VCaP (cell line): ENCODE measurements around the gene CLCN1.

ENCODE experiments used
- H3K27ac ChIP-seq: fragments of 450-650 bp; 2 replicates; pipeline ENCODE4 v1.5.1; 2017
- TF ChIP-seq, protein P1 (sequence below): fragments of 450-650 bp; conservative IDR thresholded peaks from 2 replicates; pipeline ENCODE4 v1.5.1; 2017; ENCODE audit warnings: mild to moderate bottlenecking, moderate library complexity

Gene CLCN1

GRCh38 chr7:143322760-143323633, 7.1 kb downstream of the CLCN1 start:
- TF ChIP-seq, protein P1, sequence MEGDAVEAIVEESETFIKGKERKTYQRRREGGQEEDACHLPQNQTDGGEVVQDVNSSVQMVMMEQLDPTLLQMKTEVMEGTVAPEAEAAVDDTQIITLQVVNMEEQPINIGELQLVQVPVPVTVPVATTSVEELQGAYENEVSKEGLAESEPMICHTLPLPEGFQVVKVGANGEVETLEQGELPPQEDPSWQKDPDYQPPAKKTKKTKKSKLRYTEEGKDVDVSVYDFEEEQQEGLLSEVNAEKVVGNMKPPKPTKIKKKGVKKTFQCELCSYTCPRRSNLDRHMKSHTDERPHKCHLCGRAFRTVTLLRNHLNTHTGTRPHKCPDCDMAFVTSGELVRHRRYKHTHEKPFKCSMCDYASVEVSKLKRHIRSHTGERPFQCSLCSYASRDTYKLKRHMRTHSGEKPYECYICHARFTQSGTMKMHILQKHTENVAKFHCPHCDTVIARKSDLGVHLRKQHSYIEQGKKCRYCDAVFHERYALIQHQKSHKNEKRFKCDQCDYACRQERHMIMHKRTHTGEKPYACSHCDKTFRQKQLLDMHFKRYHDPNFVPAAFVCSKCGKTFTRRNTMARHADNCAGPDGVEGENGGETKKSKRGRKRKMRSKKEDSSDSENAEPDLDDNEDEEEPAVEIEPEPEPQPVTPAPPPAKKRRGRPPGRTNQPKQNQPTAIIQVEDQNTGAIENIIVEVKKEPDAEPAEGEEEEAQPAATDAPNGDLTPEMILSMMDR: no peak
- peak overlapping the region; percentile 97 for H3K27ac ChIP-seq

DNA sequence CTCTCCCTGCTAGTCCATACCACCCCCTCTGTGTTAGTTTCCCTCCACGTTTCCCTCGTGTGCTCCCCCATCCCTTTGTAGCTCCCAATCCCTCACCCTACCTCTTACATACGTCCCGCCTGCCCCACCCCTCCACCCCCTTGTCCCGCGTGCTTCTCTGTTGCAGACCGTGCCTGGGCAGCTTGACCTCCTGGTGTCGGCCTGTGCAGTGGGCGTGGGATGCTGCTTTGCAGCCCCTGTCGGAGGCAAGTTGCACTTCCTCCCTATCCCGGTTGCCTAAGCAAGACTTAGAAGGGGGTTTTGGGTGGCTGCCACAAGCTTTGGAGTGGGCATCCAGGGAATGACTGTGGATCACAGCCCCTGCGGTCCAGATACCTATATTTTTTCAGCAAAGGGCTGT, 7.7 kb downstream of the CLCN1 start:
- TF ChIP-seq, protein P1: no peak

GRCh38 chr7:143325240-143325639, 9.3 kb downstream of the CLCN1 start:
- TF ChIP-seq, protein P1: no peak

More for the DNA sequence above, 7.7 kb downstream of the CLCN1 start:
- peak overlapping the region; percentile 97 for H3K27ac ChIP-seq

DNA sequence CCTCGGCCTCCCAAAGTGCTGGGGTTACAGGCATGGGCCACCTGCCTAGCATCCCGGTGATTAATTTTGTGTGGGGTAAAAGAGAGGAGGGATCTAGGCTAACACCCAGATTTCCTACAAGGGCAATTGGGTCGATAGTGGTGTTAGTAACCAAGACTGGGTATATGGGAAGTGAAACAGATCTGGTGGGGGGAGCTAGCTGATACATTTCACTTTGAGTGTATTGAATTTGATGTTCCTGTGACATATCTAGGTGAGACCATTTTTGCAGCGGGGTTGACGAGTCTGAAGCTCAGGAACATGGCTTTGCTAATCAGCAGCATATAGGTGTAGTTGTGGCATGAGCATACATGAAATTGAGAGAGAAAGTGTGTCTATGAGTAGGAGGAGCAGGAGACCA, 12.0 kb downstream of the CLCN1 start:
- H3K27ac ChIP-seq: peak overlapping the region; percentile 97; the same call in 1 of the 2 replicates
- TF ChIP-seq, protein P1: no peak

More at GRCh38 chr7:143325240-143325639, 9.3 kb downstream of the CLCN1 start:
- H3K27ac ChIP-seq: peak overlapping the region; percentile 97

GRCh38 chr7:143329471-143330170, 13.7 kb downstream of the CLCN1 start:
- TF ChIP-seq, protein P1: no peak
- no peak overlapping the region for H3K27ac ChIP-seq

- TF ChIP-seq, protein P1: no peak
- no peak overlapping the region for H3K27ac ChIP-seq
These were observed 15.4 kb downstream of the CLCN1 start for GRCh38 chr7:143331179-143331801.

DNA sequence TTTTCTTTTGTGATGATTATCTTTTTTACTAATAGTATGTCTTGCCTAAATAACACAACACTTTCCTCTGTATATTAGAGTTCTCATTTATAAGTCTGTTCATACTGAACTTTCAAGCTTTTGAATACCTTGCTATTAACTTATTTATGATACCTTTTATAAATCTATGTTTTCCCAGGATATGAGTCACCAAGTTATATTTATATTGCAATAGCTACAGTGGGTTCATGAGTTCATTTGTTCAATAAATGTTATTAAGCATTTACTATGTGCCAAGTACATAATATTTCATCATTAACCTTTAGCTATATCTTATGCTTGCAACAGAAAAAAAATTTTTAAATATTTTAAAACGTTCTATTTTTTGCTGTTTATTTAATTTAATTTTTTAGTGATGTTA, 18.3 kb downstream of the CLCN1 start:
- TF ChIP-seq, protein P1: no peak
- no peak overlapping the region for H3K27ac ChIP-seq
